ENCODE measurements around the gene RYR2.
"Not testable (repeated sequence)": the region's sequence is repeated elsewhere in the genome, so short reads cannot be mapped to it uniquely, and the experiment has no call there.

- not testable (repeated sequence) for TF ChIP-seq EZH2 (IDR thresholded peaks at IDR 0.05; ENCODE audit: low read depth, low read length, severe bottlenecking); TCF12 (IDR thresholded peaks at IDR 0.05; ENCODE audit: low read depth, low read length); SAP30 (IDR thresholded peaks at IDR 0.05; ENCODE audit: insufficient read depth, insufficient replicate concordance, low read length); JUN (IDR thresholded peaks at IDR 0.05; ENCODE audit: low read depth, low read length); TAF1 (IDR thresholded peaks at IDR 0.05; ENCODE audit: low read depth, low read length); USF2 (IDR thresholded peaks at IDR 0.05; ENCODE audit: low read length); CHD2 (IDR thresholded peaks at IDR 0.05; ENCODE audit: low read length); POLR2A (IDR thresholded peaks at IDR 0.05; ENCODE audit: control extremely low read depth in 1 of 2, low read depth in 2 of 2, low read length in 2 of 2); BRCA1 (IDR thresholded peaks at IDR 0.05; ENCODE audit: low read depth, low read length); EP300 (IDR thresholded peaks at IDR 0.05; ENCODE audit: borderline replicate concordance in 1 of 2, low read depth in 2 of 2, low read length in 2 of 2); MAFK (IDR thresholded peaks at IDR 0.05; ENCODE audit: low read depth, low read length)
- TF ChIP-seq, protein P1, sequence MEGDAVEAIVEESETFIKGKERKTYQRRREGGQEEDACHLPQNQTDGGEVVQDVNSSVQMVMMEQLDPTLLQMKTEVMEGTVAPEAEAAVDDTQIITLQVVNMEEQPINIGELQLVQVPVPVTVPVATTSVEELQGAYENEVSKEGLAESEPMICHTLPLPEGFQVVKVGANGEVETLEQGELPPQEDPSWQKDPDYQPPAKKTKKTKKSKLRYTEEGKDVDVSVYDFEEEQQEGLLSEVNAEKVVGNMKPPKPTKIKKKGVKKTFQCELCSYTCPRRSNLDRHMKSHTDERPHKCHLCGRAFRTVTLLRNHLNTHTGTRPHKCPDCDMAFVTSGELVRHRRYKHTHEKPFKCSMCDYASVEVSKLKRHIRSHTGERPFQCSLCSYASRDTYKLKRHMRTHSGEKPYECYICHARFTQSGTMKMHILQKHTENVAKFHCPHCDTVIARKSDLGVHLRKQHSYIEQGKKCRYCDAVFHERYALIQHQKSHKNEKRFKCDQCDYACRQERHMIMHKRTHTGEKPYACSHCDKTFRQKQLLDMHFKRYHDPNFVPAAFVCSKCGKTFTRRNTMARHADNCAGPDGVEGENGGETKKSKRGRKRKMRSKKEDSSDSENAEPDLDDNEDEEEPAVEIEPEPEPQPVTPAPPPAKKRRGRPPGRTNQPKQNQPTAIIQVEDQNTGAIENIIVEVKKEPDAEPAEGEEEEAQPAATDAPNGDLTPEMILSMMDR (IDR thresholded peaks at IDR 0.05; ENCODE audit: control extremely low read depth in 1 of 3, insufficient read depth in 1 of 3, low read depth in 1 of 3, low read length in 3 of 3), result not testable (repeated sequence)
Observed at GRCh38 chr1:237820634-237821033, 778.6 kb downstream of the RYR2 start.
